ENCODE data around the gene DCST1. TPM values are rescaled to one million over a fixed set of nuclear protein-coding genes. Genes with fewer than 3 reads are reported as not detected.
A peak's percentile ranks its signal among the peaks of the same experiment; 100 is the strongest.

Gene DCST1
- total RNA-seq, 1 donor from 2014 or later: not detected

DNA sequence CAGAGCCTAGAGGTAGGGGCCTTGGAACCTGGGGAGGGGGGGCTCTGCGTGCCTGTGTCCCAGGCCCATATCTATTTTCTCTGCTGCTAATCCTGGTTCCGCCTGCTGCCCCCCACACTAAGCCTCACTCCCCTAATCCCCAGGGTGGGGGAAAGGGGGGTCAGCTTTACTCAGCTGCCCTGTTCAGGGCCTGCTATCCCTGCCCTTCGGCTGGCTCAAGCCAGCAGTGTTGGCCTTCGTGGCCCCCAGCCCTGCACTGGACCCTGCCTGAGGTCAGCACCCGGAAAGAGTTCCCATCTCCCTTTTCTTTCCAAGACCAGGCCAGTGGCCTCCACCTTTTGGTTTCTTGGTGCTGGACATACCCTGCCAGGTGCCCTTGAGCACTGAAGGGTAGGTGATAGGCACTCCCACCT is 22.6 kb upstream of the DCST1 start:
- H3K27me3 ChIP-seq (ENCODE audit: control insufficient read depth, insufficient read depth, low read length): no peaks in the 10 kb centered on the region
- DNase-seq (ENCODE audit: low read depth) (no peak), FAIRE-seq (no peak)
- peaks cover 50% of the 10 kb centered on the region for H3K36me3 ChIP-seq (ENCODE audit: control insufficient read depth, insufficient read depth, low read length)
- H3K4me3 ChIP-seq (ENCODE audit: low read depth, low read length): no peak overlapping the region
- TF ChIP-seq CTCF (IDR thresholded peaks at IDR 0.05; ENCODE audit: insufficient read depth, low read length, severe bottlenecking): no peak

DNA sequence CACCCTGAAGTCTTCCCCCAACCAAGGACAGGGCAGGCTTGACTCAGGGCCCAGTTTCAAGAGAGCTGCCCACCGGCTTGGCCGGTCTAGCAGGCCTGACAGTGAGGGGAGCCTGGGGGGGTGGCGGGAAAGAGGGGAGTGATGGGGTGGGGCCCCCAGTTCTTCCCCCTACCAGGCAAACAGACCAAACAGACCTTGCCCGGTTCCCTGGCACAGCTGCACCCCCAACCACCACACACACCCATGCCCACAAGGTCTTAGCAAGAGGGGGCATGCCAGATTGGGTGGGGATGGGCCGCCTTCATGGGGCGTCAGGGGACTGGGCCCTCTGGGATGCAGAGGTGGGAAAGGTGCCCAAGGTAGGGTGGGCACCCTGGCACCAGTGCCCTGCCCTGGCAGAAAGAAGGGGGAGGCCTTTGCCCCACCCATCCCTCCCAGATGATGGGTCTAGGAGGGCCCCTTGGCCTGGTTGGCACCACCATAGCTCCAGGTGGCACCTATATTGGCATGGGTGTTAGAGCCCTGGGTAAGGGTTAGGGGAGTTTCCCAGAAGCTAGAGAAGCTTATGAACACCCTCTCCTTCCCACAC is 22.1 kb upstream of the DCST1 start:
- Histone ChIP-seq H3K4me3 (ENCODE audit: low read depth, low read length) (no peak overlapping the region), H3K27me3 (ENCODE audit: control insufficient read depth, insufficient read depth, low read length) (no peaks in the 10 kb centered on the region), H3K36me3 (ENCODE audit: control insufficient read depth, insufficient read depth, low read length) (peaks cover 50% of the 10 kb centered on the region)
- no peak for DNase-seq (ENCODE audit: low read depth)
- no peak for TF ChIP-seq CTCF (IDR thresholded peaks at IDR 0.05; ENCODE audit: insufficient read depth, low read length, severe bottlenecking)
- FAIRE-seq: no peak

- peak; percentile 76 for DNase-seq (ENCODE audit: low read depth)
- Histone ChIP-seq H3K36me3 (ENCODE audit: control insufficient read depth, insufficient read depth, low read length) (peaks cover 46% of the 10 kb centered on the region), H3K27me3 (ENCODE audit: control insufficient read depth, insufficient read depth, low read length) (no peaks in the 10 kb centered on the region), H3K4me3 (ENCODE audit: low read depth, low read length) (no peak overlapping the region)
- FAIRE-seq: no peak
- TF ChIP-seq CTCF (IDR thresholded peaks at IDR 0.05; ENCODE audit: insufficient read depth, low read length, severe bottlenecking): no peak
These were observed 21.5 kb upstream of the DCST1 start for GRCh38 chr1:155012026-155012546.

- TF ChIP-seq CTCF (IDR thresholded peaks at IDR 0.05; ENCODE audit: insufficient read depth, low read length, severe bottlenecking): no peak
- FAIRE-seq: no peak
- Histone ChIP-seq H3K27me3 (ENCODE audit: control insufficient read depth, insufficient read depth, low read length) (no peaks in the 10 kb centered on the region), H3K4me3 (ENCODE audit: low read depth, low read length) (no peak overlapping the region), H3K36me3 (ENCODE audit: control insufficient read depth, insufficient read depth, low read length) (peaks cover 49% of the 10 kb centered on the region)
- DNase-seq (ENCODE audit: low read depth): no peak
These were observed 20.6 kb upstream of the DCST1 start for GRCh38 chr1:155012776-155013602.

DNA sequence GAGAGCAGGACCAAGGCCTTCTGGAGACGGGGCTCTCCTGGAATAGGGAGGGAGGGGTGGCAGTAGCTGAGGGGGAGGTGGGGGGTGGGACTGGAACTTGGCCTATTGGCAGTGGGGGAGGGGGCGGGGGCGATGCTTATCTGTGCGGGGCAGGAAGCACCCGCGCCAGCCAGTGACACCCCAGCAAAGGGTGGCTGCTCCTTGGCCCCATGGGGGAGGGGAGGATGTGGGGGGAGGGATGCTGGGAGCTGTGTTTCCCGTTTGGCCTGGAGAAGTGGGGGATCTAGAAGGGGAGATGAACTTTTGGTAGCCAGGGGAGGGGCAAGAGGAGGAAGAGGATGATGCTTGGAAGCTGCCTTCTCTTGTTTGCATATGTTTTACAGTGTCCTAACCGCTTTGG is 20.0 kb upstream of the DCST1 start:
- DNase-seq (ENCODE audit: low read depth): no peak
- Histone ChIP-seq H3K27me3 (ENCODE audit: control insufficient read depth, insufficient read depth, low read length) (no peaks in the 10 kb centered on the region), H3K4me3 (ENCODE audit: low read depth, low read length) (no peak overlapping the region), H3K36me3 (ENCODE audit: control insufficient read depth, insufficient read depth, low read length) (peaks cover 49% of the 10 kb centered on the region)
- no peak for FAIRE-seq
- no peak for TF ChIP-seq CTCF (IDR thresholded peaks at IDR 0.05; ENCODE audit: insufficient read depth, low read length, severe bottlenecking)
